Ascending aorta (tissue), 2 donors: ENCODE results near the gene DLX3. TPM values are rescaled to one million over a fixed set of nuclear protein-coding genes. Genes with fewer than 3 reads are reported as not detected.

Experiments
- DNase-seq, 2 donors: peaks; one replicate each; pipeline ENCODE4 v3.0.0-alpha.2; 2019; ENCODE audit warnings: low spot score in 2 of 2
- H3K27ac ChIP-seq, 2 donors: fragments of 200-600 bp; sonication (generic); one replicate each; pipeline ENCODE4 v1.5.1; 2016 to 2017; ENCODE audit warnings: mild to moderate bottlenecking in 1 of 2
- H3K27me3 ChIP-seq: fragments of 200-600 bp; sonication (generic); one replicate; pipeline ENCODE4 v1.5.1; 2017
- H3K36me3 ChIP-seq, 2 donors: fragments of 200-600 bp; sonication (generic); one replicate each; pipeline ENCODE4 v1.5.1; 2016
- H3K4me1 ChIP-seq, 2 donors: fragments of 200-600 bp; sonication (generic); one replicate each; pipeline ENCODE4 v1.5.1; 2016 to 2017; ENCODE audit warnings: mild to moderate bottlenecking in 1 of 2
- H3K4me3 ChIP-seq, 2 donors: fragments of 200-600 bp; sonication (generic); one replicate each; pipeline ENCODE4 v1.5.1; 2016 to 2017; ENCODE audit warnings: mild to moderate bottlenecking in 1 of 2
- H3K9me3 ChIP-seq, 2 donors: fragments of 200-600 bp; sonication (generic); one replicate each; pipeline ENCODE4 v1.5.1; 2016
- intact Hi-C: fragments of 100-400 bp; cut with DNase I; formaldehyde crosslinking; loops from one replicate; pipeline ENCODE4 v1.15.1; 2023
- total RNA-seq: library from RNA; depleted of rRNA; stranded (reverse); fragments of >200 nt; gene quantifications from one replicate; pipeline ENCODE4 v1.1.0, GENCODE V29; 2016
- TF ChIP-seq, protein P1 (sequence below), 3 experiments: fragments of 200-600 bp in 2 of 3; fragments of 450-650 bp in 1 of 3; sonication (generic) in 2 of 3; IDR thresholded peaks; one replicate each; pipeline ENCODE4 v1.5.1; 2016 to 2019; ENCODE audit warnings: antibody characterized with exemption in 3 of 3, mild to moderate bottlenecking in 1 of 3, moderate library complexity in 1 of 3

Gene DLX3
- total RNA-seq, 1 donor from 2014 or later: 1.6 TPM

DNA sequence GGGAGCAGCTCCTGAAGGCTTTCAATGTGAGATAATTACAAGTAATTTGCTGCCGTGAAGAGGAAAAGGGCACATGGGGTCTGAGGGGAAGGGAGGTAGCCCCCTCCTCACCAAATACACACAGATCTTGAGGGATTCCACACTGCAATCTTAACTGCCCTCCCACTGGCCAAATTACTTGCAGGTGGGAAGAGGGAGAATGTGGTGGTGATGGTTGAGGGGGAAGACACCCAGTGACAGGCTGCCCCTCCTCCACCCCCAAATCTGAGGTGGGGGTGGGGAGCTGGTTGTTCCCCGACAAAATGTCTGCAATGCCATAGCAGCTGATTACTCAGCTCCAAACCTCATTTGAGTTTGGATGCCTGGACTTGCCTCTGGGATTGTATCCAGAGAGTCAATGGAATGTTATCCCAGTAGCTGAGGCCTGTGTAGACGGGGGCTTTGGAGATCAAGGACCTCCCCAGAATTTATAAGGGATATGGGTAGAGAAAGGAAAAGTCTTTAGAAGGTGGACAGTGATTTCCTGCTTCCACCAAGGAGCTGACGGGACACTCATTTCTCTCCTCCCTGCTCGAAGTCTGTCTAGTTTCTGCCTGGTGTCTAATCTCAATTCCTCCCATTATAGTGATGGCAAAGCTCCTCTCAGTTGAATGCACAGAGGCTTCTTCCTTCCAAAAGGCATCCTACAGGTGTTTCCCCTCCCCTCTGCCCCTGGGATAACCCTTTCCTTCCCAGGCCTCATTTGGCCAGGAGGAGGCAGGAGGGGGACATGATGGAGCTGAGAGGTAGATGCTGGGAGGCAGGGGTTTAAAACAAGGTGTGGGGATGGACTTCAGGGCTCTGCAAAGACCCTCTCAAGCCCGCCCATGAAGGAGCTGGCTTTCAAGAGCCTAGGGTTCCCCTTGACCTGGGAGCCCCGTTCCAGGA lies 17.3 kb downstream of the DLX3 start:
- Histone ChIP-seq H3K27me3 (peaks cover 4% of the 10 kb centered on the region), H3K27ac (no peak overlapping the region), H3K36me3 (no peaks in the 10 kb centered on the region), H3K4me3 (no peak overlapping the region), H3K9me3 (no peaks in the 10 kb centered on the region), H3K4me1 (no peaks in the 10 kb centered on the region)
- intact Hi-C loops: no loop called here
- TF ChIP-seq, protein P1, sequence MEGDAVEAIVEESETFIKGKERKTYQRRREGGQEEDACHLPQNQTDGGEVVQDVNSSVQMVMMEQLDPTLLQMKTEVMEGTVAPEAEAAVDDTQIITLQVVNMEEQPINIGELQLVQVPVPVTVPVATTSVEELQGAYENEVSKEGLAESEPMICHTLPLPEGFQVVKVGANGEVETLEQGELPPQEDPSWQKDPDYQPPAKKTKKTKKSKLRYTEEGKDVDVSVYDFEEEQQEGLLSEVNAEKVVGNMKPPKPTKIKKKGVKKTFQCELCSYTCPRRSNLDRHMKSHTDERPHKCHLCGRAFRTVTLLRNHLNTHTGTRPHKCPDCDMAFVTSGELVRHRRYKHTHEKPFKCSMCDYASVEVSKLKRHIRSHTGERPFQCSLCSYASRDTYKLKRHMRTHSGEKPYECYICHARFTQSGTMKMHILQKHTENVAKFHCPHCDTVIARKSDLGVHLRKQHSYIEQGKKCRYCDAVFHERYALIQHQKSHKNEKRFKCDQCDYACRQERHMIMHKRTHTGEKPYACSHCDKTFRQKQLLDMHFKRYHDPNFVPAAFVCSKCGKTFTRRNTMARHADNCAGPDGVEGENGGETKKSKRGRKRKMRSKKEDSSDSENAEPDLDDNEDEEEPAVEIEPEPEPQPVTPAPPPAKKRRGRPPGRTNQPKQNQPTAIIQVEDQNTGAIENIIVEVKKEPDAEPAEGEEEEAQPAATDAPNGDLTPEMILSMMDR (IDR thresholded peaks at IDR 0.05): no peak
- no peak for DNase-seq

DNA sequence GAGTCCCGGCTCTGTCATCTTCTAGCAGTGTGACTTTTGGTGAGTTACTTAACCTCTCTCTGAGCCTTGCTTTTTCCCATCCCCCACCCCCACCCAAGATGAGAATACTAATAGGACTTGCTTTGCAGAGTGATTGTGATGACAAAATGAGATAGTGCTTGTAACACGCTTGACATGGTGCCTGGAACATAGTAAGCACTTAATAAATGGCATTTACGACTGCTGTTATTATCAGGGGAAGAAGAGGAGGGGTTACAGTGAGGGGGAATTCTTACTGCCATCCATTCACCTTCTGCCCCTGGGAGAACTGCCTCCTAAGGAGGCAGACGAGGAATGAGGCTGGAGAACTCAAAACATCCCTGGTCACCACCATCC lies 18.2 kb downstream of the DLX3 start:
- no peak for DNase-seq
- intact Hi-C loops: no loop called here

DNA sequence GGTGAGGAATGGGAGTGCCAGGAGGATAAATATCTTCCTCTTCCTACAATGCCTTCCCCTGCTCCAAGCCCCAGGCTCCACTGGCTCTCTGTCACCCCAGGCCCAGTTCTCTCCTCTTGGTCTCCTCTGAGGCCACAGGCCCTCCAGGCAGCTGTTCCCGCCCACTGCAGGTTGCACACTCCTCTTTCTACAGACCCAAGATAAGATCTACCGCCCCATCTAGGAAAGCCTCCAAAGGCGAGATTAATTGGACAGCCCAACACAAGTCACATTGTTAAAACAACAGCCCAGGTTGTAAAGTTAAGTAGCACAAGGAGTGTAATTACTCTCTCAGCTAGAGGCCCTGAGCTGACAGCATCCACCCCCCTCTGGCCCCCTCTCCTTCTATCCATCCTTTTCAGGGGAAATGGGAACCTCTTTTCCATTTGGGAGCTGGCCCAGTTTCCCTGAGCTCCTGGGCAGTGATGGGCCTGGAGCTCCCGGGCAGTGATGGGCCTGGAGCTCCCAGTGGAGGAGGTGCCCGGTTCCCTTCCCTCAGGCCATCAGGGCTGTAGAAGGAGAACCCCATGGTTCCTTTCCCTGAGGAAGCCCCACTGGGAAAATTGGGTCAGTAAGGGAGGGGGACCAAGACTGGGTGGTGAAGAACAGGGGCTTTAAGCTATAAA lies 18.7 kb downstream of the DLX3 start:
- Histone ChIP-seq H3K4me1 (peaks cover 8 to 13% of the 10 kb centered on the region in 2 donors), H3K27me3 (peaks cover 18% of the 10 kb centered on the region), H3K4me3 (no peak overlapping the region), H3K27ac (no peak overlapping the region), H3K9me3 (no peaks in the 10 kb centered on the region), H3K36me3 (no peaks in the 10 kb centered on the region)
- intact Hi-C loops: no loop called here
- DNase-seq: no peak
- TF ChIP-seq, protein P1 (IDR thresholded peaks at IDR 0.05): no peak

More for the DNA sequence above, 18.2 kb downstream of the DLX3 start:
- Histone ChIP-seq H3K36me3 (no peaks in the 10 kb centered on the region), H3K4me3 (no peak overlapping the region), H3K27me3 (peaks cover 13% of the 10 kb centered on the region), H3K27ac (no peak overlapping the region), H3K4me1 (peaks cover 8 to 9% of the 10 kb centered on the region in 2 donors), H3K9me3 (no peaks in the 10 kb centered on the region)
- TF ChIP-seq, protein P1 (IDR thresholded peaks at IDR 0.05): no peak

DNA sequence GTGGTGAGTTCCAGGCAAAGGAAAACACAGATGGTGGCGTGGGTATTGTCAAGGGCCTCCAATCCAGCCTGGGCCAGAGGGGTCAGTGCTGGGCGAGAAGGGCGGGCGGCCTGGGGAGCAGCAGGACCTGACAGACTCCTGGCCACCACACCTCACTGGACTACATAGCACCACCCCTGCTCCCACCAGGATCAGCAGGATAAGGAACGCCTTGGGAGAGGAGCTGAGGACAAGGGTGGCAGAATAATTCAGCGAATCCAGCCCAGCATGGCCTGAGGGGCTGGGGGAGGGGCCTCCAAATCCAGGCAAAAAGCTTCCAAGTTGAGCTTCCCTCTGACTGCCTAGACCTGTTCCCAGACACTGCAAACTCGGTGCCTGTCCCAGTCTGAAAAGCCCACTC lies 19.5 kb downstream of the DLX3 start:
- TF ChIP-seq, protein P1 (IDR thresholded peaks at IDR 0.05): no peak
- intact Hi-C loops: no loop called here
- DNase-seq: no peak
- Histone ChIP-seq H3K27ac (no peak overlapping the region), H3K27me3 (peaks cover 21% of the 10 kb centered on the region), H3K4me1 (peaks cover 8 to 13% of the 10 kb centered on the region in 2 donors), H3K36me3 (no peaks in the 10 kb centered on the region), H3K9me3 (no peaks in the 10 kb centered on the region), H3K4me3 (no peak overlapping the region)

DNA sequence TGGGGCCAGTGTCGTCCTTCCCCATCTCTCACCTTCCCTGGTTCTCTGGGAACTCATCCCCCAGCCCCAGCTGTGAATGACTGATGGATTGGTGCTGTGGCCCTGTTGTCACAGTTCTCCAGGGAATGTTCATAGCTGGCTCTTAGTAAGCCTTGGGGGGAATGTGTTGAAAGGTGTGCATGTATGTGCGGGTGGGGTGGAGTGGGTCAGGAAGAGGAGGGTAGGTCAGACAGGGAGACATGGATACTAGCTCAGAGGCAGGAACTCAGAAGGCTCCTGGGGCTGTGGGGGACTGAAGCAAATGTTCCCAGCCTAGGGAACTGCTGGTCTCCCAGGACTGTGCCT lies 21.8 kb downstream of the DLX3 start:
- Histone ChIP-seq H3K27ac (no peak overlapping the region), H3K9me3 (no peaks in the 10 kb centered on the region), H3K27me3 (peaks cover 30% of the 10 kb centered on the region), H3K4me1 (peaks cover 8 to 25% of the 10 kb centered on the region in 2 donors), H3K4me3 (no peak overlapping the region), H3K36me3 (no peaks in the 10 kb centered on the region)
- no peak for DNase-seq
- intact Hi-C loops: no loop called here
- TF ChIP-seq, protein P1 (IDR thresholded peaks at IDR 0.05): no peak
